ENCODE data around the gene APOL1. TPM values are rescaled to one million over a fixed set of nuclear protein-coding genes. Genes with fewer than 3 reads are reported as not detected.

APOL1 gene
- total RNA-seq, 1 experiment from 2014 or later, result 16.0 TPM

DNA sequence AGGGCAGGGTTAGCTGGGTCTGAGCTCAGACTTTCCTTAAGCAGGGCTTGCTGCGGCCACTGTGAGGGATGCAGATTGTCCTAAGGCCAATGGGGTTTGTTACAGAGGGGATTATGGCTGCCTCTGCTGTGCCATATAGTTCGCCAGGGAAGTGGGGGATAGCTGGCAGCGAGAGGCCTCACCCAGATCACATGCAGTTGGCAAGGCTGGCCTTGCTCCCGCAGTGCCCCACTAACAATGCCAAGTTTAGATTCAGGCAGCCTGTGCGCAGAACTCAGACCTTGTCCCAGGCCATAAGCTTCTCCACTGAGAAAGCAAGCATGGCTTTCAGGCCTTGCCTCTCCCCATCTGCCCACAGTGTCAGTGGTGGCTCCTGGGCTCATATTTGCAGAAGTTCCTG, 8.9 kb upstream of the APOL1 start:
- Histone ChIP-seq H3K36me3 (ENCODE audit: control insufficient read depth, insufficient read depth, low read length) (no peaks in the 10 kb centered on the region), H3K27ac (ENCODE audit: low read length) (no peak overlapping the region), H3K4me1 (ENCODE audit: control insufficient read depth, insufficient read depth, low read length) (0 out of 2 replicates have a peak, but pooled peaks cover 3% of the 10 kb centered on the region), H3K27me3 (ENCODE audit: control insufficient read depth, insufficient read depth, low read length) (no peaks in the 10 kb centered on the region), H3K9me3 (ENCODE audit: control insufficient read depth, insufficient read depth, low read depth, low read length) (no peaks in the 10 kb centered on the region), H3K4me3 (ENCODE audit: low read depth in 2 of 2, low read length in 2 of 2) (no peak overlapping the region)
- intact Hi-C loops (cut with micrococcal nuclease; ENCODE audit: unreplicated experiment), result no loop called here
- in situ Hi-C loops (cut with HindIII; ENCODE audit: low pct_unique_long_range_greater_than_20kb, low sequenced_read_pairs), result no loop called here
- CTCF ChIA-PET, result no interaction called here
- ATAC-seq, result no peak
- TF ChIP-seq, protein P1, sequence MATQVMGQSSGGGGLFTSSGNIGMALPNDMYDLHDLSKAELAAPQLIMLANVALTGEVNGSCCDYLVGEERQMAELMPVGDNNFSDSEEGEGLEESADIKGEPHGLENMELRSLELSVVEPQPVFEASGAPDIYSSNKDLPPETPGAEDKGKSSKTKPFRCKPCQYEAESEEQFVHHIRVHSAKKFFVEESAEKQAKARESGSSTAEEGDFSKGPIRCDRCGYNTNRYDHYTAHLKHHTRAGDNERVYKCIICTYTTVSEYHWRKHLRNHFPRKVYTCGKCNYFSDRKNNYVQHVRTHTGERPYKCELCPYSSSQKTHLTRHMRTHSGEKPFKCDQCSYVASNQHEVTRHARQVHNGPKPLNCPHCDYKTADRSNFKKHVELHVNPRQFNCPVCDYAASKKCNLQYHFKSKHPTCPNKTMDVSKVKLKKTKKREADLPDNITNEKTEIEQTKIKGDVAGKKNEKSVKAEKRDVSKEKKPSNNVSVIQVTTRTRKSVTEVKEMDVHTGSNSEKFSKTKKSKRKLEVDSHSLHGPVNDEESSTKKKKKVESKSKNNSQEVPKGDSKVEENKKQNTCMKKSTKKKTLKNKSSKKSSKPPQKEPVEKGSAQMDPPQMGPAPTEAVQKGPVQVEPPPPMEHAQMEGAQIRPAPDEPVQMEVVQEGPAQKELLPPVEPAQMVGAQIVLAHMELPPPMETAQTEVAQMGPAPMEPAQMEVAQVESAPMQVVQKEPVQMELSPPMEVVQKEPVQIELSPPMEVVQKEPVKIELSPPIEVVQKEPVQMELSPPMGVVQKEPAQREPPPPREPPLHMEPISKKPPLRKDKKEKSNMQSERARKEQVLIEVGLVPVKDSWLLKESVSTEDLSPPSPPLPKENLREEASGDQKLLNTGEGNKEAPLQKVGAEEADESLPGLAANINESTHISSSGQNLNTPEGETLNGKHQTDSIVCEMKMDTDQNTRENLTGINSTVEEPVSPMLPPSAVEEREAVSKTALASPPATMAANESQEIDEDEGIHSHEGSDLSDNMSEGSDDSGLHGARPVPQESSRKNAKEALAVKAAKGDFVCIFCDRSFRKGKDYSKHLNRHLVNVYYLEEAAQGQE (IDR thresholded peaks at IDR 0.05; ENCODE audit: insufficient read depth in 1 of 2, low read depth in 2 of 2, low read length in 1 of 2), result no peak
- TF ChIP-seq TCF7L2 (IDR thresholded peaks at IDR 0.05; ENCODE audit: low read depth, low read length) (no peak), POLR2AphosphoS5 (IDR thresholded peaks at IDR 0.05; ENCODE audit: low read depth, low read length) (no peak), SIN3A (IDR thresholded peaks at IDR 0.05; ENCODE audit: borderline replicate concordance, insufficient read depth, low read depth, low read length) (no peak)
- TF ChIP-seq, protein P2, sequence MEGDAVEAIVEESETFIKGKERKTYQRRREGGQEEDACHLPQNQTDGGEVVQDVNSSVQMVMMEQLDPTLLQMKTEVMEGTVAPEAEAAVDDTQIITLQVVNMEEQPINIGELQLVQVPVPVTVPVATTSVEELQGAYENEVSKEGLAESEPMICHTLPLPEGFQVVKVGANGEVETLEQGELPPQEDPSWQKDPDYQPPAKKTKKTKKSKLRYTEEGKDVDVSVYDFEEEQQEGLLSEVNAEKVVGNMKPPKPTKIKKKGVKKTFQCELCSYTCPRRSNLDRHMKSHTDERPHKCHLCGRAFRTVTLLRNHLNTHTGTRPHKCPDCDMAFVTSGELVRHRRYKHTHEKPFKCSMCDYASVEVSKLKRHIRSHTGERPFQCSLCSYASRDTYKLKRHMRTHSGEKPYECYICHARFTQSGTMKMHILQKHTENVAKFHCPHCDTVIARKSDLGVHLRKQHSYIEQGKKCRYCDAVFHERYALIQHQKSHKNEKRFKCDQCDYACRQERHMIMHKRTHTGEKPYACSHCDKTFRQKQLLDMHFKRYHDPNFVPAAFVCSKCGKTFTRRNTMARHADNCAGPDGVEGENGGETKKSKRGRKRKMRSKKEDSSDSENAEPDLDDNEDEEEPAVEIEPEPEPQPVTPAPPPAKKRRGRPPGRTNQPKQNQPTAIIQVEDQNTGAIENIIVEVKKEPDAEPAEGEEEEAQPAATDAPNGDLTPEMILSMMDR (IDR thresholded peaks at IDR 0.05), result no peak
- no peak for DNase-seq (ENCODE audit: low read depth, low spot score)
- POLR2A ChIA-PET, result no interaction called here
- no TSS peak for BruUV-seq (replicated peaks)

DNA sequence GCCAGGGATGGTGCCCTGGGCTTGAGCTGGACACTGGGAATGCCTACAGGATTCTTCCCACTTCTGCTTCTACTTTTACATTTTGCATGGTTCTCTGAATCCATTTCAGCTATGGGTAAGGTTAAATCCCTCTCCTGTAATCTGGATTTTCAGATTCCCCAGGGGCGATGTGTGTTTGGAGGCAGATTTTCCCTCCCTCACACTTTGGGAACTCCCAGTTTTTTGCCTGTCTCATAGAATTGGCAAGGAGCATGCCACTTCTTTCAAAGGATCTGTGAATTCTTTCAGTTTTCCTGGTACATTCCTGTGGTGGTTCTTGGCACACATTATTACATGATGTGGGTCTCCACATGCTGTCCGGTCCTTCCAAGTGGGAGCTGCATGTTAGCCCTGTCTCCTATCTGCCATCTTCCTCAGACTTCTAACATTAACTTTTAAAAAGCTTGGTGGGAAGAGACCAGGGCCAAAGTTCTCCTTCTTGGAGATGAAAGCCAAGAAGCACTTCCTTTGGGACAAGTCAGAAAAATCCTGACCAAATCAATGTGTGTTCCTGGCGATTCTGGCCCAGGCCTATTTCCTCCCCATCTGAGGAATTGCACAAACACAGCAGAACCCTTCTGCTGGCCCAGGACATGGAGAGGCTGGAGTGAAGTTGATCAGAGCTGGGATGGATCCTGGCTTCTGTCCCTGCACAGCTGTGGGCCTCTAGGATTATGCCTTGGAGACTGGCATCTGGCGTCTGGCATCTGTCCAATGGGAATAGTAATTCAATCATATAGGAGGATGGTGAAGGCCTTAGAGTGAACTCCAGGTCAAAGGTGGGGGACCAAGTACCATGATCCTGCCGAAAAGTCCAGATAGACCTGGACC, 8.2 kb upstream of the APOL1 start:
- intact Hi-C loops (cut with micrococcal nuclease; ENCODE audit: unreplicated experiment), result no loop called here
- H3K27me3 ChIP-seq (ENCODE audit: control insufficient read depth, insufficient read depth, low read length), result no peaks in the 10 kb centered on the region
- ChIA-PET CTCF (no interaction called here), POLR2A (no interaction called here)
- no peak overlapping the region for H3K27ac ChIP-seq (ENCODE audit: low read length)
- no peak for ATAC-seq
- H3K36me3 ChIP-seq (ENCODE audit: control insufficient read depth, insufficient read depth, low read length), result no peaks in the 10 kb centered on the region
- in situ Hi-C loops (cut with HindIII; ENCODE audit: low pct_unique_long_range_greater_than_20kb, low sequenced_read_pairs), result no loop called here
- TF ChIP-seq, protein P2 (IDR thresholded peaks at IDR 0.05), result no peak
- no peak for TF ChIP-seq POLR2AphosphoS5 (IDR thresholded peaks at IDR 0.05; ENCODE audit: low read depth, low read length)
- TF ChIP-seq, protein P1 (IDR thresholded peaks at IDR 0.05; ENCODE audit: insufficient read depth in 1 of 2, low read depth in 2 of 2, low read length in 1 of 2), result no peak
- no peak for TF ChIP-seq TCF7L2 (IDR thresholded peaks at IDR 0.05; ENCODE audit: low read depth, low read length)
- no peak for TF ChIP-seq SIN3A (IDR thresholded peaks at IDR 0.05; ENCODE audit: borderline replicate concordance, insufficient read depth, low read depth, low read length)
- DNase-seq (ENCODE audit: low read depth, low spot score), result no peak
- H3K9me3 ChIP-seq (ENCODE audit: control insufficient read depth, insufficient read depth, low read depth, low read length), result no peaks in the 10 kb centered on the region
- 0 out of 2 replicates have a peak, but pooled peaks cover 2% of the 10 kb centered on the region for H3K4me1 ChIP-seq (ENCODE audit: control insufficient read depth, insufficient read depth, low read length)
- H3K4me3 ChIP-seq (ENCODE audit: low read depth in 2 of 2, low read length in 2 of 2), result no peak overlapping the region
- no TSS peak for BruUV-seq (replicated peaks)

All from Panc1 (cell line).